ENCODE results near the gene SERPINA3.
"Not testable (repeated sequence)": the region's sequence is repeated elsewhere in the genome, so short reads cannot be mapped to it uniquely, and the experiment has no call there.

The SERPINA3 gene

GRCh38 chr14:94612174-94612573, at the start of gene SERPINA3:
Gene SERPINA3 (plus strand): TSS chr14:94612391. CDS start chr14:94614442, 2,051 bp downstream.
- no peak for DNase-seq

GRCh38 chr14:94562941-94563883, 49.0 kb upstream of the SERPINA3 start:
- no peak for DNase-seq

- no peak for DNase-seq
These were observed 47.8 kb upstream of the SERPINA3 start for GRCh38 chr14:94564381-94564780.

GRCh38 chr14:94568186-94568585, 44.0 kb upstream of the SERPINA3 start:
- no peak for DNase-seq

GRCh38 chr14:94569381-94570001, 42.7 kb upstream of the SERPINA3 start:
- no peak for DNase-seq

GRCh38 chr14:94570002-94570400, 42.2 kb upstream of the SERPINA3 start:
- no peak for DNase-seq

GRCh38 chr14:94570440-94570839, 41.8 kb upstream of the SERPINA3 start:
- DNase-seq, result no peak

- DNase-seq, result no peak
These were observed 40.8 kb upstream of the SERPINA3 start for GRCh38 chr14:94571395-94571794.

- DNase-seq, result no peak
These were observed 40.2 kb upstream of the SERPINA3 start for GRCh38 chr14:94571950-94572349.

- DNase-seq, result no peak
These were observed 39.4 kb upstream of the SERPINA3 start for GRCh38 chr14:94572637-94573303.

- DNase-seq, result no peak
These were observed 38.5 kb upstream of the SERPINA3 start for GRCh38 chr14:94573475-94574277.

GRCh38 chr14:94574336-94574735, 37.9 kb upstream of the SERPINA3 start:
- no peak for DNase-seq

GRCh38 chr14:94575730-94576585, 36.2 kb upstream of the SERPINA3 start:
- DNase-seq, result no peak

- DNase-seq, result not testable (repeated sequence)
These were observed 34.7 kb upstream of the SERPINA3 start for GRCh38 chr14:94577472-94577871.

- no peak for DNase-seq
These were observed 33.5 kb upstream of the SERPINA3 start for GRCh38 chr14:94578712-94579111.

GRCh38 chr14:94581127-94581999, 30.8 kb upstream of the SERPINA3 start, which contains the start of gene SERPINA5:
Gene SERPINA5 (plus strand): TSS chr14:94581426. CDS start chr14:94587363, 5,937 bp downstream.
- DNase-seq, result no peak

- no peak for DNase-seq
These were observed 29.9 kb upstream of the SERPINA3 start for GRCh38 chr14:94582199-94582750.

- no peak for DNase-seq
These were observed 29.3 kb upstream of the SERPINA3 start for GRCh38 chr14:94582851-94583250.

GRCh38 chr14:94583557-94583956, 28.6 kb upstream of the SERPINA3 start:
- no peak for DNase-seq

GRCh38 chr14:94584591-94585280, 27.5 kb upstream of the SERPINA3 start:
- DNase-seq, result no peak
